Measurements from ENCODE around the gene CTDSP2.

DNA sequence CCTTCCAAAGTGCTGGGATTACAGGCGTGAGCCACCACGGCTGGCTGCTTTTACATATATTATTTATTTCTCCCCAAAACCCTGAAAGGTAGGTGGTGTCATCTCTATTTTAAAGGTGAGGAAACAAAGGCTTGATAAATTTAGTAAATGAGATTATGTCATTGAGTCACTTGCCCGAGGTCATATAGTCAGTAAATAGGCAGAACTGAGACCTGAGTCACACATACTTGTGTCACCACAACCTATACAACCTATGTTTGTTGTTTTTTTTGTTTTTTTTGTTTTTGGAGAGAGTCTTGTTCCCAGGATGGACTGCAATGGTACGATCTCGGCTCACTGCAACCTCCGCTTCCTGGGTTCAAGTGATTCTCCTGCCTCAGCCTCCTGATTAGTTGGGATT is 51.2 kb downstream of the CTDSP2 start:
- TF ChIP-seq POLR2AphosphoS5 (IDR thresholded peaks at IDR 0.05; ENCODE audit: insufficient read depth, low read depth, low read length) (no peak), POLR2A (IDR thresholded peaks at IDR 0.05; ENCODE audit: low read depth, low read length) (no peak)
- TF ChIP-seq, protein P1, sequence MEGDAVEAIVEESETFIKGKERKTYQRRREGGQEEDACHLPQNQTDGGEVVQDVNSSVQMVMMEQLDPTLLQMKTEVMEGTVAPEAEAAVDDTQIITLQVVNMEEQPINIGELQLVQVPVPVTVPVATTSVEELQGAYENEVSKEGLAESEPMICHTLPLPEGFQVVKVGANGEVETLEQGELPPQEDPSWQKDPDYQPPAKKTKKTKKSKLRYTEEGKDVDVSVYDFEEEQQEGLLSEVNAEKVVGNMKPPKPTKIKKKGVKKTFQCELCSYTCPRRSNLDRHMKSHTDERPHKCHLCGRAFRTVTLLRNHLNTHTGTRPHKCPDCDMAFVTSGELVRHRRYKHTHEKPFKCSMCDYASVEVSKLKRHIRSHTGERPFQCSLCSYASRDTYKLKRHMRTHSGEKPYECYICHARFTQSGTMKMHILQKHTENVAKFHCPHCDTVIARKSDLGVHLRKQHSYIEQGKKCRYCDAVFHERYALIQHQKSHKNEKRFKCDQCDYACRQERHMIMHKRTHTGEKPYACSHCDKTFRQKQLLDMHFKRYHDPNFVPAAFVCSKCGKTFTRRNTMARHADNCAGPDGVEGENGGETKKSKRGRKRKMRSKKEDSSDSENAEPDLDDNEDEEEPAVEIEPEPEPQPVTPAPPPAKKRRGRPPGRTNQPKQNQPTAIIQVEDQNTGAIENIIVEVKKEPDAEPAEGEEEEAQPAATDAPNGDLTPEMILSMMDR (IDR thresholded peaks at IDR 0.05; ENCODE audit: extremely low read depth in 1 of 2, insufficient read depth in 1 of 2, low read depth in 1 of 2, low read length in 2 of 2) = no peak
